RWPE1 (cell line): ENCODE measurements around the gene CNTN5.

Source experiments
- CTCF ChIA-PET: fragments of 350-600 bp; sonication (Branson Sonifier 250); formaldehyde crosslinking; extraction: SDS; loops from one replicate; lab custom pipeline; 2021; lab: Yijun Ruan, JAX
- POLR2A ChIA-PET: fragments of 400-600 bp; formaldehyde crosslinking; extraction: SDS; loops from one replicate; lab custom pipeline; 2020; ENCODE audit warnings: antibody characterized with exemption; ENCODE audit not compliant: low non-redundant PET; lab: Yijun Ruan, JAX
- DNase-seq: peaks from one replicate; pipeline ENCODE4 v3.0.0; 2012; ENCODE audit warnings: low spot score
- H3K27ac ChIP-seq: fragments of 450-650 bp; 2 replicates; pipeline ENCODE4 v1.5.1; 2017
- CTCF ChIP-seq: fragments of 450-650 bp; conservative IDR thresholded peaks from 2 replicates; pipeline ENCODE4 v1.5.1; 2017; ENCODE audit warnings: low read depth, mild to moderate bottlenecking

CNTN5 gene

GRCh38 chr11:99505831-99506230, 485.1 kb downstream of the CNTN5 start:
- CTCF ChIA-PET, result interaction anchor here (0.7 kb wide), 1 partner anchor 148 kb away, joined by 4 read pairs; no protein-coding TSS in a partner anchor
- TF ChIP-seq CTCF, result no peak
- POLR2A ChIA-PET, result no interaction called here
- DNase-seq, result no peak
- no peak overlapping the region for H3K27ac ChIP-seq

GRCh38 chr11:99509863-99510262, 489.1 kb downstream of the CNTN5 start:
- ChIA-PET CTCF (no interaction called here), POLR2A (no interaction called here)
- H3K27ac ChIP-seq, result no peak overlapping the region
- DNase-seq, result no peak
- no peak for TF ChIP-seq CTCF

- ChIA-PET CTCF (interaction anchor here (0.6 kb wide), 2 partner anchors 22 to 32 kb away, joined by 3 to 5 read pairs; no protein-coding TSS in a partner anchor), POLR2A (no interaction called here)
- TF ChIP-seq CTCF, result no peak
- no peak for DNase-seq
- H3K27ac ChIP-seq, result no peak overlapping the region
Measured at GRCh38 chr11:99513368-99513767, 492.6 kb downstream of the CNTN5 start.

- TF ChIP-seq CTCF, result no peak
- H3K27ac ChIP-seq, result no peak overlapping the region
- DNase-seq, result no peak
- ChIA-PET CTCF (no interaction called here), POLR2A (no interaction called here)
Measured at GRCh38 chr11:99519095-99519494, 498.3 kb downstream of the CNTN5 start.

GRCh38 chr11:99522467-99523173, 501.9 kb downstream of the CNTN5 start:
- POLR2A ChIA-PET, result no interaction called here
- CTCF ChIA-PET, result no interaction called here
- TF ChIP-seq CTCF, result no peak
- H3K27ac ChIP-seq, result no peak overlapping the region
- DNase-seq, result no peak

- CTCF ChIA-PET, result no interaction called here
- POLR2A ChIA-PET, result no interaction called here
- DNase-seq, result no peak
- TF ChIP-seq CTCF, result no peak
- no peak overlapping the region for H3K27ac ChIP-seq
Measured at GRCh38 chr11:99531468-99531867, 510.7 kb downstream of the CNTN5 start.
